ENCODE results near the gene VEGFD.

Gene VEGFD

DNA sequence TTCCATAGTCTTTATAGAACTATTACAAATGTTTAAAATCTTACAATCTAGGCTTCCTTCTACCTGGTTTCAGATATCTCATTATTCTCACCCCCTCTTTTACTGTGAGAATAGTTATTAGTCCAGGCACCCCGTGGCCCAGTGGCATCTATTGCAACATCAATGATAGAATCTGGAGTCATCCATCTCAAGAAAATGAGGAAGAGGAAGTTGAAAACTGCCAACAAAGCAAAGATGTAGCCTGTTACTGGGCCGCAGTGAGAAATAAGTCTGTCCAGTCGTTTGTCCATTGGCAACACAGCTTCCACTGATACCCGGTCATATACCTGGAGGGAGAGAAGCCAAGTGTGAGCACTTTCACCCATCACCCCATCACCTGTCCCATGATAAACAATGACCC is 62.8 kb downstream of the VEGFD start (continued):
- no peak for TF ChIP-seq AEBP2 (tag by site-specific recombination; IDR thresholded peaks at IDR 0.05; ENCODE audit: borderline replicate concordance)

- ChIA-PET POLR2A (no interaction called here), CTCF (no interaction called here)
- Histone ChIP-seq H3K4me1 (ENCODE audit: control insufficient read depth, insufficient read depth, low read length) (no peaks in the 10 kb centered on the region), H3K36me3 (ENCODE audit: control insufficient read depth in 2 of 2, insufficient read depth in 1 of 2, low read length in 2 of 2) (peaks cover 8 to 29% of the 10 kb centered on the region in 2 experiments; a peak in 2 of 3 replicates), H3K9me3 (ENCODE audit: control insufficient read depth, insufficient read depth, low read depth, low read length) (no peaks in the 10 kb centered on the region), H3K4me3 (ENCODE audit: low read depth, low read length) (no peak overlapping the region), H3K27ac (ENCODE audit: extremely low read depth, low read depth, low read length) (no peak overlapping the region)
- no peak for TF ChIP-seq ZBTB17 (tag by site-specific recombination; IDR thresholded peaks at IDR 0.05)
- no peak for TF ChIP-seq ZNF558 (tag by site-specific recombination; IDR thresholded peaks at IDR 0.05)
- TF ChIP-seq MYNN (tag by site-specific recombination; IDR thresholded peaks at IDR 0.05; ENCODE audit: borderline replicate concordance) = no peak
- TF ChIP-seq, protein P1, sequence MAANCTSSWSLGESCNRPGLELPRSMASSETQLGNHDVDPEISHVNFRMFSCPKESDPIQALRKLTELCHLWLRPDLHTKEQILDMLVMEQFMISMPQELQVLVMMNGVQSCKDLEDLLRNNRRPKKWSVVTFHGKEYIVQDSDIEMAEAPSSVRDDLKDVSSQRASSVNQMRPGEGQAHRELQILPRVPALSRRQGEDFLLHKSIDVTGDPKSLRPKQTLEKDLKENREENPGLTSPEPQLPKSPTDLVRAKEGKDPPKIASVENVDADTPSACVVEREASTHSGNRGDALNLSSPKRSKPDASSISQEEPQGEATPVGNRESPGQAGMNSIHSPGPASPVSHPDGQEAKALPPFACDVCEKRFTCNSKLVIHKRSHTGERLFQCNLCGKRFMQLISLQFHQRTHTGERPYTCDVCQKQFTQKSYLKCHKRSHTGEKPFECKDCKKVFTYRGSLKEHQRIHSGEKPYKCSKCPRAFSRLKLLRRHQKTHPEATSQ (tag by site-specific recombination; IDR thresholded peaks at IDR 0.05) = no peak
- TF ChIP-seq, protein P2, sequence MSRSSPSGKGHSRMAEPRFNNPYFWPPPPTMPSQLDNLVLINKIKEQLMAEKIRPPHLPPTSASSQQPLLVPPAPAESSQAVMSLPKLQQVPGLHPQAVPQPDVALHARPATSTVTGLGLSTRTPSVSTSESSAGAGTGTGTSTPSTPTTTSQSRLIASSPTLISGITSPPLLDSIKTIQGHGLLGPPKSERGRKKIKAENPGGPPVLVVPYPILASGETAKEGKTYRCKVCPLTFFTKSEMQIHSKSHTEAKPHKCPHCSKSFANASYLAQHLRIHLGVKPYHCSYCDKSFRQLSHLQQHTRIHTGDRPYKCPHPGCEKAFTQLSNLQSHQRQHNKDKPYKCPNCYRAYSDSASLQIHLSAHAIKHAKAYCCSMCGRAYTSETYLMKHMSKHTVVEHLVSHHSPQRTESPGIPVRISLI (tag by site-specific recombination; IDR thresholded peaks at IDR 0.05) = no peak
- no peak for TF ChIP-seq ZNF514 (tag by site-specific recombination; IDR thresholded peaks at IDR 0.05)
- TF ChIP-seq AEBP2 (tag by site-specific recombination; IDR thresholded peaks at IDR 0.05; ENCODE audit: borderline replicate concordance) = no peak
- TF ChIP-seq ZNF830 (tag by site-specific recombination; IDR thresholded peaks at IDR 0.05; ENCODE audit: low read depth) = no peak
- TF ChIP-seq ZNF341 (tag by site-specific recombination; IDR thresholded peaks at IDR 0.05; ENCODE audit: low read depth) = no peak
- no peak for TF ChIP-seq ZNF626 (tag by site-specific recombination; IDR thresholded peaks at IDR 0.05)
- no peak for TF ChIP-seq ZNF692 (tag by site-specific recombination; IDR thresholded peaks at IDR 0.05)
- no peak for TF ChIP-seq ZNF785 (tag by site-specific recombination; IDR thresholded peaks at IDR 0.05)
Observed at GRCh38 chrX:15320297-15320696, 63.9 kb downstream of the VEGFD start.

DNA sequence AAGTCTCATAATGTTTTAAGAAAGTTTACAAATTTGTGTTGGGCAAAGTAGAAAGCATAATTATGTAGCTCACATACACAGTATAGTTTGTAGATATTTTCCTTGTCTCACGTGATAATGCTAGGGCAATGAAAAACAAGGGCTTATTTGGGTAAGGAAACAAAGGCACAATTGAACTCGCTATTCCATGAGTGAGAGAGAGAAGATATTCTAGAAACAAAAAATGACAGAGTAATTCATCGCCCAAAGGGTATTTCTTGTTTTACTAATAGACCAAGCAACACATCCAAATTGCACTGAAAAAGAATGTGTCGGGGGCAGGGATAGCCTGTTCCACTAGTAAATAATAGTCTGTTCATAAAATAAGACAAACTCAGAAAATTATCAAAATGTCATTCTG is 65.1 kb downstream of the VEGFD start:
- Histone ChIP-seq H3K4me1 (ENCODE audit: control insufficient read depth, insufficient read depth, low read length) (no peaks in the 10 kb centered on the region), H3K36me3 (ENCODE audit: control insufficient read depth in 2 of 2, insufficient read depth in 1 of 2, low read length in 2 of 2) (peaks cover 8 to 19% of the 10 kb centered on the region in 2 experiments; a peak in 2 of 3 replicates), H3K27ac (ENCODE audit: extremely low read depth, low read depth, low read length) (no peak overlapping the region), H3K4me3 (ENCODE audit: low read depth, low read length) (no peak overlapping the region), H3K9me3 (ENCODE audit: control insufficient read depth, insufficient read depth, low read depth, low read length) (no peaks in the 10 kb centered on the region)
- no peak for TF ChIP-seq OVOL3 (tag by site-specific recombination; IDR thresholded peaks at IDR 0.05)
- TF ChIP-seq ZNF394 (tag by site-specific recombination; IDR thresholded peaks at IDR 0.05; ENCODE audit: borderline replicate concordance) = no peak
- no peak for TF ChIP-seq PRDM6 (tag by site-specific recombination; IDR thresholded peaks at IDR 0.05)
- CTCF ChIA-PET = no interaction called here
- POLR2A ChIA-PET = no interaction called here

Data from HEK293 (cell line).